Measurements from ENCODE around the gene HUNK.
"Not testable (repeated sequence)": the region's sequence is repeated elsewhere in the genome, so short reads cannot be mapped to it uniquely, and the experiment has no call there.

The HUNK gene

DNA sequence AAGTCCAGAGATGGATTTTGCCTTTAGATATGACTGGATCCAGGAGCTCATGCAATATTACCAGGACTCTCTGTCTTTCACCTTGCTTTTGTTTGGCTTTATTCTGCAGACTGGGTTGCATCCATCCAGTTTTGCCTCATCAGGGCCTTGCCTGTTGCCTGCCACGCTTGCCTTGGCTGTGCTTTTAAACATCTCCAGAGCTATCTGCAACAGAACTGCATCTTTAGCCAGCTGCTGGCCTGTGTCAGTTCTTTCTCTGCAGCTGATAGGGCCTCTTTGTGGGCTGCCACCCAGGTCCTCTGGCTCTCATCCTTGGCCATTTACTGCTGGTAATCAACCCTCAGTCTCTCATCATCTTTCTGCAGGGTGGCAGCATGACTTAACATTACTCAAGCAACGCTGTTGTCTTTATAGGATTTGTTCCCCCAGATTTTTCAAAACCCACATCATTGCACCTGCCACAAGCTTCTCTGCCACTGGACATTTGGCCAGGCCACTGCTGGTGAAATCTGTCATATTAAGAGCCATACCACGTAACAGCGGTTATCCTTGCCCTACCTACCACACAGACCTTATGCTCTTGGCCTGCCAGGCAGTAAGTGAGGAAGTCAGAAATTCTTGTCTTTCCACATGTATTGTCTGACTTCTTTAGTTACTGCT, 24.4 kb upstream of the HUNK start:
- Histone ChIP-seq H3K9me3 (ENCODE audit: control insufficient read depth, low read length) (no peaks in the 10 kb centered on the region), H3K4me3 (ENCODE audit: extremely low read depth, insufficient read depth, low read length, poor library complexity, severe bottlenecking) (no peak overlapping the region), H3K4me1 (ENCODE audit: control insufficient read depth, insufficient read depth, low read length, poor library complexity, severe bottlenecking) (no peaks in the 10 kb centered on the region), H3K27ac (ENCODE audit: low read depth, low read length, severe bottlenecking) (no peak overlapping the region), H3K36me3 (ENCODE audit: control insufficient read depth, insufficient read depth, low read length) (no peaks in the 10 kb centered on the region)
- WGBS, 2 experiments (ENCODE audit: insufficient coverage in 2 of 2), result 94 to 96% methylated on average over 2 to 4 of the region's 4 CpGs

DNA sequence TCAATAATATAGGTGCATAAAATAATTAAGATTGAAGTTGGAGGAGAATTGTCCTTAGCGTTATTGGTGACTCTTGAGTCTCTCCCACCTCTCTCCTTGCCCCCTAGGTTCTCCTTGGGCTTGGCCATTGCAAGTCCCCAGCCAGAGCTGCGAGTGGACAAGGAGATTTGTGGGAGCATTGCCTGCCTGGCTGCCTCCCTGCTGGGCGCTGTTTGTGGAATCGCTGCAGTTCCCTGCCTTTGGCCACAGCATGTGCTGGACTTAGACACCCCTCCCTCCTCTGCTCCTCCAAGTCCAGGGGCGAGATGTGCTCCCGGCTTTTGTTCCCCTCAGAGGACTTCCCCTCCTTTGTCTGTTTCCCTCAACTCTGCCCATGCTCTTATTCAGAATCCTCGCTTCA, 21.9 kb upstream of the HUNK start:
- Histone ChIP-seq H3K9me3 (ENCODE audit: control insufficient read depth, low read length) (no peaks in the 10 kb centered on the region), H3K4me1 (ENCODE audit: control insufficient read depth, insufficient read depth, low read length, poor library complexity, severe bottlenecking) (peaks cover 10% of the 10 kb centered on the region), H3K4me3 (ENCODE audit: extremely low read depth, insufficient read depth, low read length, poor library complexity, severe bottlenecking) (no peak overlapping the region), H3K36me3 (ENCODE audit: control insufficient read depth, insufficient read depth, low read length) (no peaks in the 10 kb centered on the region), H3K27ac (ENCODE audit: low read depth, low read length, severe bottlenecking) (no peak overlapping the region)
- WGBS, 2 experiments (ENCODE audit: insufficient coverage in 2 of 2), result 90 to 96% methylated on average over 6 of the region's 7 CpGs

DNA sequence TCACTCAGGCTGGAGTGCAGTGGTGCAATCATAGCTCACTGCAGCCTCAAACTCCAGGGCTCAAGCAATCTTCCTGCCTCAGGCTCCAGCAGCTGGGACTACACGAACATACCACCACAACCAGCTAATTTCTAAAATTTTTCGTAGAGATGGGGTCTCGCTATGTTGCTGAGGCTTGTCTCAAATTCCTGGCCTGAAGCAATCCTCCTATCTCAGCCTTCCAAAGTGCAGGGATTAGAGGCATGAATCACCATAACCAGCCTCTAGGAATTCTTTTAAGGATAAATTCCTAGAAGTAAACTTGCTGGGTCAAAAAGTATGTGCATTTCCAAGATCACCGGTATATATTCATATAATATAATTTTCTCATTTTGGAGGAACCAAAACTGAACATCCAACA, 17.6 kb upstream of the HUNK start:
- no peak overlapping the region for H3K4me3 ChIP-seq (ENCODE audit: extremely low read depth, insufficient read depth, low read length, poor library complexity, severe bottlenecking)
- 67 to 85% methylated on average over 1 to 3 of the region's 4 CpGs for WGBS, 2 experiments (ENCODE audit: insufficient coverage in 2 of 2)
- H3K9me3 ChIP-seq (ENCODE audit: control insufficient read depth, low read length), result no peaks in the 10 kb centered on the region
- H3K27ac ChIP-seq (ENCODE audit: low read depth, low read length, severe bottlenecking), result no peak overlapping the region
- no peaks in the 10 kb centered on the region for H3K36me3 ChIP-seq (ENCODE audit: control insufficient read depth, insufficient read depth, low read length)
- peaks cover 10% of the 10 kb centered on the region for H3K4me1 ChIP-seq (ENCODE audit: control insufficient read depth, insufficient read depth, low read length, poor library complexity, severe bottlenecking)

DNA sequence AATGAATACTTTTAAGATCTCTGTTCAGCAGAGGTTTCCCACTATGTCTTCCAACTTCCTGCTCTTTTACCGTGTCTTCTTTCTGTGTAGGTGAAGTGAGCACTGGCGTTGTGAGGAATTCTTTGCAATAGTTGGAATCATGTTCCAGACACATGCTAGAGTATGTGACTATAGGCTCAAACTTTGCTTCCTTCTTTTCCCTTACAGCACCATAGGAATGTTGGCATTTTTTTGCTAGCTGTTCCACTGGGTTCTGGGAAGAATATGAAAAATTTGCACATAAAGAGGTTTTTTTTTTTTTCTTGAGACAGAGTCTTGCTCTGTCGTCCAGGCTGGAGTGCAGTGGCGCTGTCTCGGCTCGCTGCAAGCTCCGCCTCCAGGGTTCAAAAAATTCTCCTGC, 15.7 kb upstream of the HUNK start:
- Histone ChIP-seq H3K36me3 (ENCODE audit: control insufficient read depth, insufficient read depth, low read length) (no peaks in the 10 kb centered on the region), H3K4me1 (ENCODE audit: control insufficient read depth, insufficient read depth, low read length, poor library complexity, severe bottlenecking) (peaks cover 10% of the 10 kb centered on the region), H3K4me3 (ENCODE audit: extremely low read depth, insufficient read depth, low read length, poor library complexity, severe bottlenecking) (no peak overlapping the region), H3K27ac (ENCODE audit: low read depth, low read length, severe bottlenecking) (no peak overlapping the region), H3K9me3 (ENCODE audit: control insufficient read depth, low read length) (no peaks in the 10 kb centered on the region)
- 80 to 96% methylated on average over 1 to 5 of the region's 7 CpGs for WGBS, 2 experiments (ENCODE audit: insufficient coverage in 2 of 2)

DNA sequence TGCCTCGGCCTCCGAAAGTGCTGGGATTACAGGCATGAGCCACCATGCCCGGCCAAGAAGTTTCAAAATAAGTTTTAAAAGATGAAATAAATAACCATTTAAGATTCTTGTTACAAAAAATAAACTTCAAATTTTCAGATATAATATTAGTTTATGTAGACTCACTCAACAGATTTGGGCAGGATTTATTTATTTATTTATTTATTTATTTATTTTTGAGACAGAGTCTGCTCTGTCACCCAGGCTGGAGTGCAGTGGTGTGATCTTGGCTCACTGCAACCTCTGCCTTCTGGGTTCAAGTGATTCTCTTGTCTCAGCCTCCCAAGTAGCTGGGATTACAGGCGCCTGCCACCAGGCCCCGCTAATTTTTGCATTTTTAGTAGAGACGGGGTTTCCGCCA, 15.2 kb upstream of the HUNK start:
- H3K4me1 ChIP-seq (ENCODE audit: control insufficient read depth, insufficient read depth, low read length, poor library complexity, severe bottlenecking); H3K27ac ChIP-seq (ENCODE audit: low read depth, low read length, severe bottlenecking); H3K9me3 ChIP-seq (ENCODE audit: control insufficient read depth, low read length); H3K4me3 ChIP-seq (ENCODE audit: extremely low read depth, insufficient read depth, low read length, poor library complexity, severe bottlenecking); H3K36me3 ChIP-seq (ENCODE audit: control insufficient read depth, insufficient read depth, low read length): not testable (repeated sequence)
- WGBS, 2 experiments (ENCODE audit: insufficient coverage in 2 of 2), result 72% methylated on average over 5 of the region's 7 CpGs; no CpG with 5 or more reads in 1 of the 2 experiments

DNA sequence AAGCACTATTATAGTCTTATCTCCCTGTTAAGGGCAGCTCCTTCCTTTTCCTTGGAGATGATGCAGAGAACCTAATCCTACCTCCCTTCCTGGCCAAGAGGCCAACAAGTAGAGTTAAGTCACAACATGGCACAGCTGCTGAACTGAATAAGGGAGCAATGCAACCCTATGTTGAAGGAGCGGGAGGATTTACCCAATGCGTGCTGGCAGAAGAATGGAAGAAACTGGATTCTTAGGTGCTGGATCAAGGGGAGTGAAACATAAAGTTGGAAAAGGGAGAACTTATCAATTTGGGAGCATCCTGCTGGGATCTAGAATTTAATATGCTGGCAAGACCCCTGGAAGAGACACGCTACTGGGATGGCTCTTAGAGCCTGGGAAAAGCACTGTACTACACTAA, 12.0 kb upstream of the HUNK start:
- Histone ChIP-seq H3K36me3 (ENCODE audit: control insufficient read depth, insufficient read depth, low read length) (no peaks in the 10 kb centered on the region), H3K4me1 (ENCODE audit: control insufficient read depth, insufficient read depth, low read length, poor library complexity, severe bottlenecking) (no peaks in the 10 kb centered on the region), H3K4me3 (ENCODE audit: extremely low read depth, insufficient read depth, low read length, poor library complexity, severe bottlenecking) (no peak overlapping the region), H3K9me3 (ENCODE audit: control insufficient read depth, low read length) (no peaks in the 10 kb centered on the region), H3K27ac (ENCODE audit: low read depth, low read length, severe bottlenecking) (no peak overlapping the region)
- WGBS, 2 experiments (ENCODE audit: insufficient coverage in 2 of 2), result 95 to 100% methylated on average over 3 of the region's 3 CpGs

DNA sequence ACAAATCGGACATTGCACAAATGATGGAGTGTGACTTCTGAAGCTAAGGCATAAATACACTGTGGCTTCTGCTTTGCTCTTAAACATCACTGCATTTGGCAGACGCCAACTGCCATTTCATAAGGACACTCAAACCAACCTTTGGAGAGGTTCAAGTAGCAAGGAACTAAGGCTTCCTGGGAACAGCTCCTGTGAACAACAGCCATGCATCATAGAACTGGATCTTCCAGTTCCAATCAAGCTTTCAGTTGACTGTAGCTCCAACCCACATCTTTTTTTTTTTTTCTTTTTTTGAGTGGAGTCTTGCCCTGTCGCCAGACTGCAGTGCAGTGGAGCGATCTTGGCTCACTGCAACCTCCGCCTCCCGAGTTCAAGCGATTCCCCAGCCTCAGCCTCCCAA, 10.7 kb upstream of the HUNK start:
- H3K27ac ChIP-seq (ENCODE audit: low read depth, low read length, severe bottlenecking), result no peak overlapping the region
- WGBS, 2 experiments (ENCODE audit: insufficient coverage in 2 of 2), result 84 to 96% methylated on average over 4 to 6 of the region's 7 CpGs
- H3K4me1 ChIP-seq (ENCODE audit: control insufficient read depth, insufficient read depth, low read length, poor library complexity, severe bottlenecking), result no peaks in the 10 kb centered on the region
- H3K9me3 ChIP-seq (ENCODE audit: control insufficient read depth, low read length), result no peaks in the 10 kb centered on the region
- H3K4me3 ChIP-seq (ENCODE audit: extremely low read depth, insufficient read depth, low read length, poor library complexity, severe bottlenecking), result no peak overlapping the region
- no peaks in the 10 kb centered on the region for H3K36me3 ChIP-seq (ENCODE audit: control insufficient read depth, insufficient read depth, low read length)

DNA sequence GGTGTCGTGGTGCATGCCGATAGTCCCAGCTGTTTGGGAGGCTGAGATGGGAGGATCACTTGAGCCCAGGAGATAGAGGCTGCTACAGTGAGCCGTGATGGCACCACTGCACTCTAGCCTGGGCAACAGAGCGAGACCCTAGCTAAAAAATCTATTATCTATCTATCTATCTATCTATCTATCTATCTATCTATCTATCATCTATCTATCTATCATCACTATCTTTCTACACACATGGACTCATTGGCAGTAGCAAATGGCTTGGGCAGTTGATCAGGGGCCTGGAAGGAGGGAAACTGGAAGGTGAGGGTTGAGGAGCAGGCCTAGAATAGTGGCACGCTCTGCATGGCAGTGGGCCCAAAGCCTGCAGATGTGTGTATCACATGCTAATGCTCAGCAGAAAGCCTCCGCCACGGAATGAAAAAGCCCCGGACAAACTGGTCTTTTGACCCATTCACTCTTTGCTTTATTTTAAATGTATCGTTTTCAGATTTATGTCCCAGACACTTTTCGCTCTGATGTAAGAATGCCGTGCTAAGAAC, 7.3 kb upstream of the HUNK start:
- no peaks in the 10 kb centered on the region for H3K4me1 ChIP-seq (ENCODE audit: control insufficient read depth, insufficient read depth, low read length, poor library complexity, severe bottlenecking)
- 91 to 93% methylated on average over 11 of the region's 11 CpGs for WGBS, 2 experiments (ENCODE audit: insufficient coverage in 2 of 2)
- H3K27ac ChIP-seq (ENCODE audit: low read depth, low read length, severe bottlenecking), result no peak overlapping the region
- no peaks in the 10 kb centered on the region for H3K36me3 ChIP-seq (ENCODE audit: control insufficient read depth, insufficient read depth, low read length)
- H3K9me3 ChIP-seq (ENCODE audit: control insufficient read depth, low read length), result no peaks in the 10 kb centered on the region
- H3K4me3 ChIP-seq (ENCODE audit: extremely low read depth, insufficient read depth, low read length, poor library complexity, severe bottlenecking), result no peak overlapping the region

DNA sequence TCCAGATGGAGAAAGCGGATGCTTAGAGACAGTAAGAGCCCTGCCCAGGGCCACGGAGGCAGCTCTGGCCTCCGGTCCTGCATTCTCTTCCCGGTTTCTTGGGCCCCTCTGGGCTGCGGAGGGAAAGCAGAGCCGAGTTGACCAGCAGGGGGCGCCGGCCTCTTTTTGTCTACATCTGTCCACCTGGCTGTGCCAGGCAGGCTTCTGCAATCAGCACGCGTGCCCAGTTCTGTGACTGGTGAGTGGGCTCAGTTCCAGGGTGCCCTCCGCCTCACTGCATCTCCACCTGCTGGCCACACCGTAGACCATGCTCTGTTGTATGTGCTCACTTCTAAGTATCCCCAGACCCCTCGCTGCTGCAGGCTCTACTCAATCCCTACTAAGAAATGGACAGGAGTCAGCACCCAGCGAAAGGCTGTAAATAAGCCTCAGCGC, 6.7 kb upstream of the HUNK start:
- 27 to 42% methylated on average over 11 to 14 of the region's 15 CpGs for WGBS, 2 experiments (ENCODE audit: insufficient coverage in 2 of 2)
- Histone ChIP-seq H3K36me3 (ENCODE audit: control insufficient read depth, insufficient read depth, low read length) (no peaks in the 10 kb centered on the region), H3K27ac (ENCODE audit: low read depth, low read length, severe bottlenecking) (no peak overlapping the region), H3K4me1 (ENCODE audit: control insufficient read depth, insufficient read depth, low read length, poor library complexity, severe bottlenecking) (no peaks in the 10 kb centered on the region), H3K9me3 (ENCODE audit: control insufficient read depth, low read length) (no peaks in the 10 kb centered on the region), H3K4me3 (ENCODE audit: extremely low read depth, insufficient read depth, low read length, poor library complexity, severe bottlenecking) (no peak overlapping the region)

DNA sequence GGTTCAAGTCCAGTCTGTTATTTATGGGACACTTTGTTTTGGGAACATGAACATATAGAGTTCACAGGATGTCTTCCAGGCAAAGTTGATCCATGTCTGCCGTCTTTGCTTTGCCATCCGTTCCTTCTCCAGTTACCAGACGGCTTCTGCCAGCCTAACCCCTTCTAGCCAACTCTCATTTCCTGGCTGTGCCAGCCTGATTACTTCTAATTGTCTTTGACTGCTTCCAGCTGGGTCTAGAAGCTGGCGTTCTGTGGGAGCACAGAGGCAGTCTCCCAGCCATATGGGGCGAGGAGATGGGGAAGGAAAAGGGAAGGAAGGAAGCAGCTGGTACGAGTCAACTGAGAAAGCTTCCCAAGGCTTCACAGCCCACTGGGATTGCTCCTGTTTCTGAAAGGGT, 3.1 kb upstream of the HUNK start:
- 81 to 98% methylated on average over 6 of the region's 6 CpGs for WGBS, 2 experiments (ENCODE audit: insufficient coverage in 2 of 2)
- H3K4me1 ChIP-seq (ENCODE audit: control insufficient read depth, insufficient read depth, low read length, poor library complexity, severe bottlenecking), result peaks cover 9% of the 10 kb centered on the region
- H3K27ac ChIP-seq (ENCODE audit: low read depth, low read length, severe bottlenecking), result no peak overlapping the region
- H3K9me3 ChIP-seq (ENCODE audit: control insufficient read depth, low read length), result no peaks in the 10 kb centered on the region
- H3K36me3 ChIP-seq (ENCODE audit: control insufficient read depth, insufficient read depth, low read length), result no peaks in the 10 kb centered on the region
- H3K4me3 ChIP-seq (ENCODE audit: extremely low read depth, insufficient read depth, low read length, poor library complexity, severe bottlenecking), result no peak overlapping the region

DNA sequence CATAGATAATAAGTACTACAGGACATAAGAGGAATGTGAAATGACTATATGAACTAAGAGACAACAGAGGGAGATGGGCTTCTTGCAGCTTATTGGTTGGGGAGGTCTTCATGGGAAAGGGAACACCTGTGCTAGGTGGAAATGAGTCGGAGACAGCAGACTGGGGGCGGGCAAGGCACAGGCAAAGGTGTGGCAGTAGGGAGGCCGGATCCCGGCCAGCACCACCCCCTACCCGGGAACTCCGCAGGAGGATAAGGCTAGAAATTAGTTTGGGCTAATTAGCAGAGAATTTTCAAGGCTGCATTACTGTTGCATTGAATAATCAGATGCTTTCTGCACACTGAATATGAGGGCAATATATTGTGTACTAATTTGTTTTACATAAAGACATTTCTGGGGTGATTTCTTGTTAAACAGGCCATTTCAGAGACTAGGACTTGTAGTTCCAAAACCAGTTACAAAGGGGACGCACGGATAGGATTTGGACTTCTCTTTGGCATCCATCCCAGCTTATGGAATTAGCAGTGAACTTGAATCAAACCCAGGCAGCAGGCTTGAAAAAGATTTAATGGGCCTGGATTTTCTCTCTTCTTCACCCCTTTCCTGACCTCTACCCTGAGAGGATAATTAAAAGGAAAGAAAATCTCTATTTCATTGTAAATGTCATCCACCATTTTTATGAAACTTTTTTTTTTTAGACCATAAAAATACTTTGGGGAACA, 2.2 kb upstream of the HUNK start:
- Histone ChIP-seq H3K4me3 (ENCODE audit: extremely low read depth, insufficient read depth, low read length, poor library complexity, severe bottlenecking) (no peak overlapping the region), H3K36me3 (ENCODE audit: control insufficient read depth, insufficient read depth, low read length) (peaks cover under 1% of the 10 kb centered on the region), H3K4me1 (ENCODE audit: control insufficient read depth, insufficient read depth, low read length, poor library complexity, severe bottlenecking) (peaks cover 9% of the 10 kb centered on the region), H3K9me3 (ENCODE audit: control insufficient read depth, low read length) (no peaks in the 10 kb centered on the region), H3K27ac (ENCODE audit: low read depth, low read length, severe bottlenecking) (no peak overlapping the region)
- WGBS, 2 experiments (ENCODE audit: insufficient coverage in 2 of 2), result 82 to 85% methylated on average over 6 to 7 of the region's 8 CpGs
